ENCODE measurements around the gene CARD10. TPM values are rescaled to one million over a fixed set of nuclear protein-coding genes. Genes with fewer than 3 reads are reported as not detected.
A peak's percentile ranks its signal among the peaks of the same experiment; 100 is the strongest.

The CARD10 gene
- total and polyA plus RNA-seq, 2 of the 13 experiments (the other 11 are each of a cell fraction or from before 2014, with no cell fraction given), result 35.2 to 55.8 TPM

- TF ChIP-seq HMGXB3 (CRISPR knock-in tag; IDR thresholded peaks at IDR 0.05; ENCODE audit: borderline replicate concordance), result peak; percentile 64; the same call in 1 of the 2 replicates
- peak; percentile 75; the same call in 1 of the 2 replicates for TF ChIP-seq ZZZ3 (CRISPR knock-in tag; IDR thresholded peaks at IDR 0.05; ENCODE audit: borderline replicate concordance)
- no peak for TF ChIP-seq SOX6 (IDR thresholded peaks at IDR 0.05)
- peak; percentile 99 for TF ChIP-seq SOX6 (CRISPR knock-in tag; IDR thresholded peaks at IDR 0.05)
- 0 out of 2 replicates have a peak, but pooled peaks have one; percentile 22 for TF ChIP-seq RFX3 (CRISPR knock-in tag; IDR thresholded peaks at IDR 0.05)
- TF ChIP-seq ZFP36L2 (CRISPR knock-in tag; IDR thresholded peaks at IDR 0.05), result peak; percentile 77; the same call in 1 of the 2 replicates
- TF ChIP-seq ZNF431 (CRISPR knock-in tag; IDR thresholded peaks at IDR 0.05; ENCODE audit: borderline replicate concordance, low read depth), result peak; percentile 94
- TF ChIP-seq POLR2AphosphoS2 (IDR thresholded peaks at IDR 0.05; ENCODE audit: low read depth, low read length), result 0 out of 2 replicates have a peak, but pooled peaks have one; percentile 21
- TF ChIP-seq RAD21 (CRISPR knock-in tag; IDR thresholded peaks at IDR 0.05), result no peak; the same call in 1 of the 2 replicates
- peak; percentile 44 for TF ChIP-seq SKI (IDR thresholded peaks at IDR 0.05; ENCODE audit: partially characterized antibody)
- peak; percentile 81; the same call in 1 of the 2 replicates for TF ChIP-seq MTERF4 (CRISPR knock-in tag; IDR thresholded peaks at IDR 0.05)
- 0 out of 2 replicates have a peak, but pooled peaks have one; percentile 46 for TF ChIP-seq ZNF841 (CRISPR knock-in tag; IDR thresholded peaks at IDR 0.05; ENCODE audit: borderline replicate concordance)
- TF ChIP-seq HCFC1 (IDR thresholded peaks at IDR 0.05; ENCODE audit: low read depth, low read length), result no peak; the same call in 1 of the 2 replicates
- peak; percentile 60 for TF ChIP-seq DMAP1 (CRISPR knock-in tag; IDR thresholded peaks at IDR 0.05)
- no peak for TF ChIP-seq ZNF24 (IDR thresholded peaks at IDR 0.05)
- peak; percentile 100 for TF ChIP-seq ETV5 (CRISPR knock-in tag; IDR thresholded peaks at IDR 0.05; ENCODE audit: borderline replicate concordance)
- peak; percentile 5 for TF ChIP-seq XRCC5 (optimal IDR thresholded peaks at IDR 0.05; ENCODE audit: low read length)
- TF ChIP-seq SP1 (IDR thresholded peaks at IDR 0.05), result no peak
- TF ChIP-seq SP1 (CRISPR knock-in tag; IDR thresholded peaks at IDR 0.05), result peak; percentile 68
- 0 out of 2 replicates have a peak, but pooled peaks have one; percentile 53 for TF ChIP-seq ZNF619 (CRISPR knock-in tag; IDR thresholded peaks at IDR 0.05)
- peak; percentile 92; the same call in 1 of the 2 replicates for TF ChIP-seq CHD4 (IDR thresholded peaks at IDR 0.05; ENCODE audit: borderline replicate concordance, low read length)
- TF ChIP-seq ZSCAN9 (CRISPR knock-in tag; IDR thresholded peaks at IDR 0.05; ENCODE audit: borderline replicate concordance), result peak; percentile 77
- TF ChIP-seq, protein P1, sequence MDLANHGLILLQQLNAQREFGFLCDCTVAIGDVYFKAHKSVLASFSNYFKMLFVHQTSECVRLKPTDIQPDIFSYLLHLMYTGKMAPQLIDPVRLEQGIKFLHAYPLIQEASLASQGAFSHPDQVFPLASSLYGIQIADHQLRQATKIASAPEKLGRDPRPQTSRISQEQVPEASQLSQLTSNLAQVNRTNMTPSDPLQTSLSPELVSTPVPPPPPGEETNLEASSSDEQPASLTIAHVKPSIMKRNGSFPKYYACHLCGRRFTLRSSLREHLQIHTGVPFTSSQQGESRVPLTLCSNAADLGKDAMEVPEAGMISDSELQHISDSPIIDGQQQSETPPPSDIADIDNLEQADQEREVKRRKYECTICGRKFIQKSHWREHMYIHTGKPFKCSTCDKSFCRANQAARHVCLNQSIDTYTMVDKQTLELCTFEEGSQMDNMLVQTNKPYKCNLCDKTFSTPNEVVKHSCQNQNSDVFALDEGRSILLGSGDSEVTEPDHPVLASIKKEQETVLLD (CRISPR knock-in tag; IDR thresholded peaks at IDR 0.05; ENCODE audit: low read depth), result peak; percentile 92
- peak; percentile 97 for TF ChIP-seq ZNF605 (CRISPR knock-in tag; IDR thresholded peaks at IDR 0.05)
Measured at GRCh38 chr22:37501610-37502341, 17.4 kb downstream of the CARD10 start (continued).

Data from HepG2 (cell line).